ENCODE results near the gene HOXD3. TPM values are rescaled to one million over a fixed set of nuclear protein-coding genes. Genes with fewer than 3 reads are reported as not detected.

HOXD3 gene
- polyA plus RNA-seq, 1 of the 3 experiments (the other 2 are of a cell fraction): 0.81 TPM

DNA sequence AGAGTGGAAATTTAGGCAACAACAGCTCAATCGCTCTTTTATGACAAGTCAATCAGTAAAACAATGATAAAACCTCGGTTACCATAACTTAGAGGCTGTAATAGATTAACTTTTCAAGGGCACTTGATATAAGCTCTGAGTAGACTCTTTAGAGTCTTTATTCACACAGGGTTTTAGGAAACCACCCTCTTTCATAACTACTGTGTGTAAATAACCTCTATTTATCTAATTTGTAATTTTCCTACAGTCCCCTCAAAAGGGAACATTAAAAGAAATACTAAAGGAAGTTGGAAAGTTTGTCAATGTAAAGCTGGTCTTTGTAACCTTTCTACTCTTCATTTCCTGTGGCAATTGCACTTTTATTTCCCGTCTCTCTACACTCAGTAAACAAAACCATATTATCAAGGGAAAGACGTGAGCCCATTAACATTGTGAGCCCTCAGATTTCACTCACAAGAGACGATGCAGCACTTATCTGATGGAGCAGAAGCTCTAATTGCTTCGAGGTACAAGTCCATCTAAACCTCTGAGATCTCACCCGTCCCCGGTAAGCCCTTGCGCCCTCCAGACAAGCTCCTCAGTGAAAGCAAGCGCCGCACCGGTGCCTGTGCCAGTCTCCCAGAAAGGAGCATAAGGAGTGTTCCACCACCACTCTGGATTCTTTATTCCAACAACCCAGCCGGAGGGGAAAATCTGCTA is 30.2 kb downstream of the HOXD3 start:
- Histone ChIP-seq H3K27ac (ENCODE audit: low read depth in 2 of 2, low read length in 1 of 2) (peak overlapping the region in 1 of 2 experiments; percentile 67; a peak in 1 of 4 replicates), H3F3A (replicated peaks; ENCODE audit: insufficient read depth) (no peaks in the 10 kb centered on the region), H3K4me1 (ENCODE audit: control insufficient read depth in 1 of 2, insufficient read depth in 2 of 2, low read depth in 1 of 2, low read length in 1 of 2) (peaks cover 0 to 10% of the 10 kb centered on the region in 2 experiments; a peak in 1 of 4 replicates), H3K9me2 (no peaks in the 10 kb centered on the region), H3K36me3 (replicated peaks in 1 of 2; ENCODE audit: control insufficient read depth in 1 of 2, insufficient read depth in 2 of 2, low read length in 1 of 2) (no peaks in the 10 kb centered on the region), H3K9ac (no peak overlapping the region), H2AFZ (ENCODE audit: low read depth) (peak overlapping the region; percentile 89), H3K4me3 (ENCODE audit: low read depth in 2 of 2, low read length in 1 of 2) (peak overlapping the region; percentile 73 to 76), H3K27me3 (ENCODE audit: insufficient read depth) (peaks cover 9% of the 10 kb centered on the region; the same call in 1 of the 2 replicates), H3K4me2 (peak overlapping the region; percentile 91), H3K9me3 (no peaks in the 10 kb centered on the region), H3K79me2 (ENCODE audit: insufficient read depth) (no peaks in the 10 kb centered on the region), H4K20me1 (ENCODE audit: insufficient read depth) (no peaks in the 10 kb centered on the region)
- 39% methylated on average over 11 of the region's 13 CpGs for WGBS (ENCODE audit: low lambda C conversion rate)
- TF ChIP-seq TEAD4 (IDR thresholded peaks at IDR 0.05; ENCODE audit: borderline replicate concordance, insufficient read depth): no peak
- TF ChIP-seq, protein P1, sequence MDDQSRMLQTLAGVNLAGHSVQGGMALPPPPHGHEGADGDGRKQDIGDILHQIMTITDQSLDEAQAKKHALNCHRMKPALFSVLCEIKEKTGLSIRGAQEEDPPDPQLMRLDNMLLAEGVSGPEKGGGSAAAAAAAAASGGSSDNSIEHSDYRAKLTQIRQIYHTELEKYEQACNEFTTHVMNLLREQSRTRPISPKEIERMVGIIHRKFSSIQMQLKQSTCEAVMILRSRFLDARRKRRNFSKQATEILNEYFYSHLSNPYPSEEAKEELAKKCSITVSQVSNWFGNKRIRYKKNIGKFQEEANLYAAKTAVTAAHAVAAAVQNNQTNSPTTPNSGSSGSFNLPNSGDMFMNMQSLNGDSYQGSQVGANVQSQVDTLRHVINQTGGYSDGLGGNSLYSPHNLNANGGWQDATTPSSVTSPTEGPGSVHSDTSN (IDR thresholded peaks at IDR 0.05): no peak
- TF ChIP-seq, protein P2, sequence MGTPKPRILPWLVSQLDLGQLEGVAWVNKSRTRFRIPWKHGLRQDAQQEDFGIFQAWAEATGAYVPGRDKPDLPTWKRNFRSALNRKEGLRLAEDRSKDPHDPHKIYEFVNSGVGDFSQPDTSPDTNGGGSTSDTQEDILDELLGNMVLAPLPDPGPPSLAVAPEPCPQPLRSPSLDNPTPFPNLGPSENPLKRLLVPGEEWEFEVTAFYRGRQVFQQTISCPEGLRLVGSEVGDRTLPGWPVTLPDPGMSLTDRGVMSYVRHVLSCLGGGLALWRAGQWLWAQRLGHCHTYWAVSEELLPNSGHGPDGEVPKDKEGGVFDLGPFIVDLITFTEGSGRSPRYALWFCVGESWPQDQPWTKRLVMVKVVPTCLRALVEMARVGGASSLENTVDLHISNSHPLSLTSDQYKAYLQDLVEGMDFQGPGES (IDR thresholded peaks at IDR 0.05; ENCODE audit: low read depth, low read length): no peak
- no peak for TF ChIP-seq TCF12 (IDR thresholded peaks at IDR 0.05)
- TF ChIP-seq GATA2 (CRISPR knock-in tag; IDR thresholded peaks at IDR 0.05): 0 out of 2 replicates have a peak, but pooled peaks have one; percentile 20
- no peak for TF ChIP-seq EZH2phosphoT487 (IDR thresholded peaks at IDR 0.05; ENCODE audit: borderline replicate concordance, low read depth)
- TF ChIP-seq CHD2 (IDR thresholded peaks at IDR 0.05; ENCODE audit: low read length, partially characterized antibody): no peak
- TF ChIP-seq, protein P3, sequence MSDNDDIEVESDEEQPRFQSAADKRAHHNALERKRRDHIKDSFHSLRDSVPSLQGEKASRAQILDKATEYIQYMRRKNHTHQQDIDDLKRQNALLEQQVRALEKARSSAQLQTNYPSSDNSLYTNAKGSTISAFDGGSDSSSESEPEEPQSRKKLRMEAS (IDR thresholded peaks at IDR 0.05; ENCODE audit: low read depth): no peak
- no peak for TF ChIP-seq RXRA (IDR thresholded peaks at IDR 0.05; ENCODE audit: borderline replicate concordance, low read depth)
- ChIA-PET CTCF (interaction anchor here (0.6 to 2.4 kb wide), 7 partner anchors 12 to 904 kb away, joined by 3 to 13 read pairs (median 4); no protein-coding TSS in a partner anchor), POLR2A (interaction anchor here (0.6 to 2.6 kb wide), 2 partner anchors 268 to 630 kb away, joined by 3 to 5 read pairs; no protein-coding TSS in a partner anchor)
- peak; percentile 68 for DNase-seq

DNA sequence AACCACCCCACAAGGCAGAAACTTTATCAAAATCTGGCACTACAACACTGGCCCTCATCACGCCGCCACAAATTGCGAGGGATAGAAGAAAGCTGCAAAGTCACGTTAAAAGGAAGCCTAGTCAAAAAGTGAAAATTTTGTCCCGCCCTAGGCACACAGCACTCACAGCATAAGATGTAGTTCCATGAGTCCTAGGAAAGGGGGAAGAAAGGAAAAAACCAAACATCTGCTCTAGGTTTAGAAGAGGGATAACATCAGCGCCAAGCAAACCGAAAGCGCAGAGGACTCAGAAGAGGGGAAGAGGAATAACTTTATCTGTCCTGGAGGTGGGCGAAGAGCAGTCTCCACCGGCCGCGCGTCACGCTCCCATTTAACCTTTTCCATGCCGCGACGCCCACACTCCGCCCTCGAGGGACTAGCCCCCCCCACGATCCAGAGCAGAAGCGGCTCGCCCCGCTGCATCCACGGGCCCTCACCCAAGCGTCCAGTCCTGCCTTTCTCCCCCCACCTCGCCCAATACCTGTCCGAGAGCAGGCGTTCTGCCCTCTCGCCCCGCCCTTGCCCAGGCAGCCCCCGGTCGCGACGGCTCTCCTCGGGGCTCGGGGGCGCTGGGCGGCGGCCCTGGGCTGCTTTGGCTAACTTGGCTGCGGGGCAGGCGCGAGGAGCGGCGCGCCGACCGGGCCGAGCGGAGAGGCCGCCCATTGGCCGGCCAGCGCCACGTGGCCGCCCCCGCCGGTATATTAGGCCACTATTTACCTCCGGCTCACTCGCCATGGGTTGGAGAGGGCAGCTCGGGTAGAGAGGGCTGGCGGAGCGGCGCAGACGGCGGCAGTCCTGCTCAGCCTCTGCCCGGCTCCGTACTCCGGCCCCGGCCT is 31.0 kb downstream of the HOXD3 start, which contains the start of gene HOXD1:
Gene HOXD1, plus strand, starts transcription at position 770 of the 875 bp plus-strand sequence. CDS start 134 bp downstream, outside the sequence.
- no peaks in the 10 kb centered on the region for H3K79me2 ChIP-seq (ENCODE audit: insufficient read depth)
- TF ChIP-seq, protein P4, sequence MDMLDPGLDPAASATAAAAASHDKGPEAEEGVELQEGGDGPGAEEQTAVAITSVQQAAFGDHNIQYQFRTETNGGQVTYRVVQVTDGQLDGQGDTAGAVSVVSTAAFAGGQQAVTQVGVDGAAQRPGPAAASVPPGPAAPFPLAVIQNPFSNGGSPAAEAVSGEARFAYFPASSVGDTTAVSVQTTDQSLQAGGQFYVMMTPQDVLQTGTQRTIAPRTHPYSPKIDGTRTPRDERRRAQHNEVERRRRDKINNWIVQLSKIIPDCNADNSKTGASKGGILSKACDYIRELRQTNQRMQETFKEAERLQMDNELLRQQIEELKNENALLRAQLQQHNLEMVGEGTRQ (IDR thresholded peaks at IDR 0.05; ENCODE audit: borderline replicate concordance, low read depth, low read length): peak; percentile 71
- TF ChIP-seq, protein P3 (IDR thresholded peaks at IDR 0.05; ENCODE audit: low read depth): peak; percentile 23
- TF ChIP-seq USF1 (IDR thresholded peaks at IDR 0.05; ENCODE audit: borderline replicate concordance, low read depth) (peak; percentile 92), FOXJ3 (CRISPR knock-in tag; IDR thresholded peaks at IDR 0.05) (no peak), MXI1 (IDR thresholded peaks at IDR 0.05; ENCODE audit: low read depth, low read length) (peak; percentile 53; the same call in 1 of the 2 replicates), GATA2 (CRISPR knock-in tag; IDR thresholded peaks at IDR 0.05) (no peak)
- no peaks in the 10 kb centered on the region for H3K36me3 ChIP-seq (replicated peaks in 1 of 2; ENCODE audit: control insufficient read depth in 1 of 2, insufficient read depth in 2 of 2, low read length in 1 of 2)
- H3K4me3 ChIP-seq (ENCODE audit: low read depth in 2 of 2, low read length in 1 of 2): peak within 1 kb of the TSS; percentile 73 to 76
- peak within 1 kb of the TSS; percentile 39; the same call in 1 of the 2 replicates for H3K9ac ChIP-seq
- CTCF ChIA-PET: interaction anchor here (0.9 to 2.4 kb wide), 7 partner anchors 13 to 446 kb away, joined by 3 to 13 read pairs (median 3); no protein-coding TSS in a partner anchor
- POLR2A ChIA-PET: interaction anchor here (0.6 to 2.6 kb wide), 6 partner anchors 12 to 629 kb away, joined by 3 to 5 read pairs (median 4); partner anchors contain the start of gene HOXD9
- no peaks in the 10 kb centered on the region for H3K9me3 ChIP-seq
- peak within 1 kb of the TSS; percentile 89 for H2AFZ ChIP-seq (ENCODE audit: low read depth)
- peak within 1 kb of the TSS; percentile 91 for H3K4me2 ChIP-seq
- 4% methylated on average over 38 of the region's 68 CpGs for WGBS (ENCODE audit: low lambda C conversion rate)
- H3K9me2 ChIP-seq: no peaks in the 10 kb centered on the region
- no peaks in the 10 kb centered on the region for H3F3A ChIP-seq (replicated peaks; ENCODE audit: insufficient read depth)
- H3K4me1 ChIP-seq (ENCODE audit: control insufficient read depth in 1 of 2, insufficient read depth in 2 of 2, low read depth in 1 of 2, low read length in 1 of 2): peaks cover 0 to 10% of the 10 kb centered on the region in 2 experiments; a peak in 1 of 4 replicates
- peak; percentile 95 for DNase-seq
- H4K20me1 ChIP-seq (ENCODE audit: insufficient read depth): no peaks in the 10 kb centered on the region
- H3K27me3 ChIP-seq (ENCODE audit: insufficient read depth): peaks cover 9% of the 10 kb centered on the region; the same call in 1 of the 2 replicates
- H3K27ac ChIP-seq (ENCODE audit: low read depth in 2 of 2, low read length in 1 of 2): peak within 1 kb of the TSS in 1 of 2 experiments; percentile 67; a peak in 1 of 4 replicates
